Activated T-cell treated with anti-CD3 and anti-CD28 coated beads for 1 hour (primary cell): ENCODE measurements around the gene RTN4RL1.
"Not testable (repeated sequence)": the region's sequence is repeated elsewhere in the genome, so short reads cannot be mapped to it uniquely, and the experiment has no call there.

Source experiments
- DNase-seq: peaks from one replicate; pipeline ENCODE4 v3.0.0-alpha.2; 2020; ENCODE audit warnings: low read depth

The RTN4RL1 gene

GRCh38 chr17:1896243-1897104 is 128.7 kb downstream of the RTN4RL1 start:
- no peak for DNase-seq

DNA sequence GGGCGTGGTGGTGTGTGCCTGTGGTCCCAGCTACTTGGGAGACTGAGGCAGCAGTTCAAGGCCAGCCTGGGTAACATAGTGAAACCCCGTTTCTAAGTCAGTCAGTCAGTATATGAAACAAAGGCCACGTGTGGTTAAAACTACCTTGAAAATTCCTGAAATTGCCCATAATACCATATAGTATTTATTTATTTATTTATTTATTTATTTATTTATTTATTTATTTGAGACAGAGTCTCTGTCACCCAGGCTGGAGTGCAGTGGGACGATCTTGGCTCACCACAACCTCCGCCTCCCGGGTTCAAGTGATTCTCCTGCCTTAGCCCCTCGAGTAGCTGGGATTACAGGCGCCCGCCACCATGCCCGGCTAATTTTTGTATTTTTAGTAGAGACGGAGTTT is 129.7 kb downstream of the RTN4RL1 start:
- DNase-seq: not testable (repeated sequence)

DNA sequence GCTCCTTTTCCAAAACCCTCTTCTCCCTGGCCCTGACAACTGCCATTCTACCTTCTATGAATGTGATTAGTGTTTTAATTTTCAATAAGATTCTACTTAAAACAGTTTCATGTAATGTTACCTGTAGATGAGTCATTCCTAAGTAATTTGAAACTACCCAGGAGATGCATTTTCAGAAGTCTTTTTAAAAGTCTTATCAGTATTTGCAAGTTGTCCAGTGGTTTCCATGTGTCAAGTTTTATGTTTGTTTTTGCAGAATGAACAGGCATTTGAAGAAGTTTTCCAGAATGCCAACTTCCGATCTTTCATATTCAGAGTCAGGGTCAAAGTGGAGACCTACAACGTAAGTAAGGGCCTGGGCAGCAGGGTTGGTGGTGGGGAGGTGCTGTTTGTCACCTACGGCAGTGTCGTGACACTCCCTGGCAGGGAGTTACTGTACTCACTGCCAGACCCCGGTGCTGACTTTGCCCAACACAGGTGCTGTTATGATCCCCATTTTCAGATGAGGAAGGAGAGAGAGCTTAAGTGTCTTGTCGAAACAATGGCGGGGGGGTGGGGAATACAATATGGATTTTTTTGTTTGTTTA is 130.3 kb downstream of the RTN4RL1 start:
- no peak for DNase-seq

- no peak for DNase-seq
Observed at GRCh38 chr17:1890758-1891450, 134.2 kb downstream of the RTN4RL1 start.

GRCh38 chr17:1888741-1889140 is 136.4 kb downstream of the RTN4RL1 start:
- no peak for DNase-seq
